Suprapubic skin (tissue), 3 donors: ENCODE data around the gene KRTAP10-5.

Experiments used
- CTCF ChIP-seq, 2 donors: fragments of 200-600 bp in 1 of 2; fragments of 450-650 bp in 1 of 2; sonication (generic) in 1 of 2; IDR thresholded peaks; one replicate each; pipeline ENCODE4 v1.5.1; 2016 to 2019; ENCODE audit warnings: antibody characterized with exemption in 2 of 2, mild to moderate bottlenecking in 1 of 2, moderate library complexity in 1 of 2
- POLR2A ChIP-seq, 2 donors: fragments of 450-650 bp; IDR thresholded peaks; one replicate each; pipeline ENCODE4 v1.6.1; 2017; ENCODE audit warnings: antibody characterized with exemption in 2 of 2, mild to moderate bottlenecking in 2 of 2, moderate library complexity in 2 of 2

- TF ChIP-seq POLR2A (IDR thresholded peaks at IDR 0.05): no peak
- no peak for TF ChIP-seq CTCF (IDR thresholded peaks at IDR 0.05)
These were observed 35.6 kb upstream of the KRTAP10-5 start for GRCh38 chr21:44615911-44616590.
